Astrocyte (in vitro differentiated cells and primary cell): ENCODE data around the gene KSR2. TPM values are rescaled to one million over a fixed set of nuclear protein-coding genes. Genes with fewer than 3 reads are reported as not detected.

Experiments
- DNase-seq: peaks from one replicate; pipeline ENCODE4 v3.0.0-alpha.2; 2010; ENCODE audit warnings: low read depth
- FAIRE-seq: peaks from 2 replicates; lab custom pipeline; 2011; peaks lifted over from hg19 to GRCh38; lab: Jason Lieb, UNC
- H2AFZ ChIP-seq: 2 replicates; pipeline ENCODE4 v1.6.0; 2012; ENCODE audit warnings: low read depth, low read length, inconsistent platforms
- H3K27ac ChIP-seq: 2 replicates; pipeline ENCODE4 v1.5.1; 2011; ENCODE audit warnings: low read depth, low read length, inconsistent platforms
- H3K27me3 ChIP-seq: 2 replicates; pipeline ENCODE4 v1.6.0; 2011; ENCODE audit warnings: low read length, inconsistent platforms; ENCODE audit not compliant: insufficient read depth
- H3K36me3 ChIP-seq: 2 replicates; pipeline ENCODE4 v1.5.1; 2011; ENCODE audit warnings: low read length, inconsistent platforms; ENCODE audit not compliant: insufficient read depth
- H3K4me1 ChIP-seq: 2 replicates; pipeline ENCODE4 v1.5.1; 2011; ENCODE audit warnings: low read length, inconsistent platforms; ENCODE audit not compliant: insufficient read depth
- H3K4me2 ChIP-seq: 2 replicates; pipeline ENCODE4 v1.6.0; 2012; ENCODE audit warnings: low read length, inconsistent platforms
- H3K4me3 ChIP-seq: 2 replicates; pipeline ENCODE4 v1.5.1; 2011; ENCODE audit warnings: low read depth, mild to moderate bottlenecking, low read length, inconsistent platforms; ENCODE audit not compliant: insufficient read depth
- H3K79me2 ChIP-seq: 2 replicates; pipeline ENCODE4 v1.6.0; 2012; ENCODE audit warnings: mild to moderate bottlenecking, low read length, inconsistent platforms; ENCODE audit not compliant: insufficient read depth
- H3K9ac ChIP-seq: 2 replicates; pipeline ENCODE4 v1.6.0; 2012; ENCODE audit warnings: mild to moderate bottlenecking, low read length, inconsistent platforms
- H3K9me3 ChIP-seq: 2 replicates; pipeline ENCODE4 v1.5.1; 2012; ENCODE audit warnings: low read depth, mild to moderate bottlenecking, low read length, inconsistent platforms; ENCODE audit not compliant: insufficient read depth
- H4K20me1 ChIP-seq: 2 replicates; pipeline ENCODE4 v1.6.0; 2012; ENCODE audit warnings: low read length, inconsistent platforms; ENCODE audit not compliant: insufficient read depth
- H3K27ac Mint-ChIP-seq: one replicate; pipeline ENCODE4 v1.8.0; 2021; ENCODE audit warnings: mild to moderate bottlenecking, mixed read lengths; ENCODE audit not compliant: unreplicated experiment
- H3K27me3 Mint-ChIP-seq: one replicate; pipeline ENCODE4 v1.8.0; 2021; ENCODE audit warnings: low read depth, mixed read lengths; ENCODE audit not compliant: unreplicated experiment
- H3K36me3 Mint-ChIP-seq: one replicate; pipeline ENCODE4 v1.8.0; 2021; ENCODE audit warnings: low read depth, mixed read lengths; ENCODE audit not compliant: unreplicated experiment
- H3K4me1 Mint-ChIP-seq: one replicate; pipeline ENCODE4 v1.8.0; 2021; ENCODE audit warnings: low read depth, mixed read lengths; ENCODE audit not compliant: unreplicated experiment
- H3K4me3 Mint-ChIP-seq: one replicate; pipeline ENCODE4 v1.8.0; 2021; ENCODE audit warnings: mild to moderate bottlenecking, moderate library complexity, mixed read lengths; ENCODE audit not compliant: unreplicated experiment
- H3K9me3 Mint-ChIP-seq: one replicate; pipeline ENCODE4 v1.8.0; 2021; ENCODE audit warnings: mild to moderate bottlenecking, mixed read lengths; ENCODE audit not compliant: unreplicated experiment
- CTCF ChIP-seq: IDR thresholded peaks from 2 replicates; pipeline ENCODE4 v1.5.1; 2011; ENCODE audit warnings: low read depth, mild to moderate bottlenecking, inconsistent platforms, low read length, moderate library complexity; ENCODE audit not compliant: insufficient read depth
- EZH2 ChIP-seq: IDR thresholded peaks from 2 replicates; pipeline ENCODE4 v1.6.1; 2012; ENCODE audit warnings: mild to moderate bottlenecking, low read length, inconsistent platforms; ENCODE audit not compliant: insufficient read depth
- total RNA-seq: library from RNA; stranded (reverse); gene quantifications from 2 replicates; pipeline ENCODE4 v1.2.1, GENCODE V29; 2021

Gene KSR2
- total RNA-seq, 1 donor from 2014 or later, result 0.98 TPM

- Mint-ChIP-seq H3K27ac (no peak overlapping the region), H3K9me3 (no peaks in the 10 kb centered on the region), H3K36me3 (peaks cover 3% of the 10 kb centered on the region), H3K4me3 (no peak overlapping the region), H3K27me3 (peaks cover 18% of the 10 kb centered on the region), H3K4me1 (no peaks in the 10 kb centered on the region)
- Histone ChIP-seq H3K36me3 (no peaks in the 10 kb centered on the region), H3K9ac (no peak overlapping the region), H3K4me2 (no peak overlapping the region), H3K4me1 (no peaks in the 10 kb centered on the region), H4K20me1 (no peaks in the 10 kb centered on the region), H2AFZ (no peak overlapping the region), H3K27ac (no peak overlapping the region), H3K4me3 (no peak overlapping the region), H3K27me3 (no peaks in the 10 kb centered on the region), H3K79me2 (no peaks in the 10 kb centered on the region), H3K9me3 (peaks cover 1% of the 10 kb centered on the region)
- no peak for TF ChIP-seq CTCF
- TF ChIP-seq EZH2, result no peak
- DNase-seq (no peak), FAIRE-seq (no peak)
Observed at GRCh38 chr12:117513353-117513752, 455.4 kb downstream of the KSR2 start.

GRCh38 chr12:117508468-117508867 lies 460.3 kb downstream of the KSR2 start:
- no peaks in the 10 kb centered on the region for H3K79me2 ChIP-seq
- H3K27me3 Mint-ChIP-seq, result peaks cover 4% of the 10 kb centered on the region
- H3K9me3 Mint-ChIP-seq, result no peaks in the 10 kb centered on the region
- H3K9me3 ChIP-seq, result no peaks in the 10 kb centered on the region
- H2AFZ ChIP-seq, result no peak overlapping the region
- no peaks in the 10 kb centered on the region for H3K4me1 ChIP-seq
- no peaks in the 10 kb centered on the region for H4K20me1 ChIP-seq
- H3K36me3 Mint-ChIP-seq, result no peaks in the 10 kb centered on the region
- no peak overlapping the region for H3K4me2 ChIP-seq
- H3K4me3 ChIP-seq, result no peak overlapping the region
- TF ChIP-seq CTCF (no peak), EZH2 (no peak)
- FAIRE-seq (no peak), DNase-seq (no peak)
- H3K27ac Mint-ChIP-seq, result no peak overlapping the region
- H3K4me1 Mint-ChIP-seq, result no peaks in the 10 kb centered on the region
- H3K27me3 ChIP-seq, result no peaks in the 10 kb centered on the region
- no peak overlapping the region for H3K9ac ChIP-seq
- no peak overlapping the region for H3K4me3 Mint-ChIP-seq
- H3K27ac ChIP-seq, result no peak overlapping the region
- no peaks in the 10 kb centered on the region for H3K36me3 ChIP-seq

GRCh38 chr12:117507548-117507947 lies 461.2 kb downstream of the KSR2 start:
- peaks cover 4% of the 10 kb centered on the region for H3K27me3 Mint-ChIP-seq

More at GRCh38 chr12:117507548-117507947, 461.2 kb downstream of the KSR2 start:
- Mint-ChIP-seq H3K27ac (no peak overlapping the region), H3K9me3 (no peaks in the 10 kb centered on the region), H3K4me3 (no peak overlapping the region), H3K36me3 (no peaks in the 10 kb centered on the region), H3K4me1 (no peaks in the 10 kb centered on the region)
- H3K9me3 ChIP-seq, result no peaks in the 10 kb centered on the region
- no peak overlapping the region for H3K9ac ChIP-seq
- no peaks in the 10 kb centered on the region for H3K36me3 ChIP-seq
- no peaks in the 10 kb centered on the region for H4K20me1 ChIP-seq
- TF ChIP-seq CTCF (no peak), EZH2 (no peak)
- H3K4me3 ChIP-seq, result no peak overlapping the region
- no peaks in the 10 kb centered on the region for H3K4me1 ChIP-seq
- H2AFZ ChIP-seq, result no peak overlapping the region
- H3K79me2 ChIP-seq, result no peaks in the 10 kb centered on the region
- no peak overlapping the region for H3K4me2 ChIP-seq
- no peak for FAIRE-seq
- no peak overlapping the region for H3K27ac ChIP-seq
- no peaks in the 10 kb centered on the region for H3K27me3 ChIP-seq
- no peak for DNase-seq
